ENCODE data around the gene PTHLH. TPM values are rescaled to one million over a fixed set of nuclear protein-coding genes. Genes with fewer than 3 reads are reported as not detected.

PTHLH gene
- total RNA-seq, 1 donor from 2014 or later = 1.3 TPM

DNA sequence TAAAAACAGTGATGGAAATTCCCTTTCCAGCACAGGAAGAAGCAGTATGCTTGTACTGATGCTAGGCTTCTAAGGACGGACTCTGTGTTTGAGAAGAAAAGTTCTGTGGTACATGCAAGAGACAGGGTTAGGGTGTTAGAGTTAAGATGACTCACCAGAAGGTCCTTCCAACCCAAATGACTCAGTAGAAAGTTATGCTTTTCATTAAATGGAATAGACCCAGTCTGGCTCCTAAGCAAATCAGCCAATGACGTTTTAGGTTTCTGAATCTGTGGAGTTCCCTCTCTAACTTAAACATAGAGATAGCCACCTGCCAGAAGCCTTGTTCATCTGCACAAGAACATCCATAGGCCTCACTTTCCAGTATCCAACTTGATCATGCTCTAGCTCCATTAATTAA is 5.7 kb downstream of the PTHLH start:
- TF ChIP-seq, protein P1, sequence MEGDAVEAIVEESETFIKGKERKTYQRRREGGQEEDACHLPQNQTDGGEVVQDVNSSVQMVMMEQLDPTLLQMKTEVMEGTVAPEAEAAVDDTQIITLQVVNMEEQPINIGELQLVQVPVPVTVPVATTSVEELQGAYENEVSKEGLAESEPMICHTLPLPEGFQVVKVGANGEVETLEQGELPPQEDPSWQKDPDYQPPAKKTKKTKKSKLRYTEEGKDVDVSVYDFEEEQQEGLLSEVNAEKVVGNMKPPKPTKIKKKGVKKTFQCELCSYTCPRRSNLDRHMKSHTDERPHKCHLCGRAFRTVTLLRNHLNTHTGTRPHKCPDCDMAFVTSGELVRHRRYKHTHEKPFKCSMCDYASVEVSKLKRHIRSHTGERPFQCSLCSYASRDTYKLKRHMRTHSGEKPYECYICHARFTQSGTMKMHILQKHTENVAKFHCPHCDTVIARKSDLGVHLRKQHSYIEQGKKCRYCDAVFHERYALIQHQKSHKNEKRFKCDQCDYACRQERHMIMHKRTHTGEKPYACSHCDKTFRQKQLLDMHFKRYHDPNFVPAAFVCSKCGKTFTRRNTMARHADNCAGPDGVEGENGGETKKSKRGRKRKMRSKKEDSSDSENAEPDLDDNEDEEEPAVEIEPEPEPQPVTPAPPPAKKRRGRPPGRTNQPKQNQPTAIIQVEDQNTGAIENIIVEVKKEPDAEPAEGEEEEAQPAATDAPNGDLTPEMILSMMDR (IDR thresholded peaks at IDR 0.05; ENCODE audit: unreplicated experiment) = no peak
- H3K4me3 Mint-ChIP-seq (ENCODE audit: low read depth) = no peak overlapping the region
- H3K27ac Mint-ChIP-seq = no peak overlapping the region
- H3K9me3 Mint-ChIP-seq (ENCODE audit: low read depth) = no peaks in the 10 kb centered on the region
- no peak for DNase-seq (ENCODE audit: low spot score, unreplicated experiment)
- peaks cover 84% of the 10 kb centered on the region for H3K27me3 Mint-ChIP-seq
- no peaks in the 10 kb centered on the region for H3K36me3 Mint-ChIP-seq (ENCODE audit: insufficient read depth)
- peaks cover 19% of the 10 kb centered on the region for H3K4me1 Mint-ChIP-seq (ENCODE audit: low read depth)

DNA sequence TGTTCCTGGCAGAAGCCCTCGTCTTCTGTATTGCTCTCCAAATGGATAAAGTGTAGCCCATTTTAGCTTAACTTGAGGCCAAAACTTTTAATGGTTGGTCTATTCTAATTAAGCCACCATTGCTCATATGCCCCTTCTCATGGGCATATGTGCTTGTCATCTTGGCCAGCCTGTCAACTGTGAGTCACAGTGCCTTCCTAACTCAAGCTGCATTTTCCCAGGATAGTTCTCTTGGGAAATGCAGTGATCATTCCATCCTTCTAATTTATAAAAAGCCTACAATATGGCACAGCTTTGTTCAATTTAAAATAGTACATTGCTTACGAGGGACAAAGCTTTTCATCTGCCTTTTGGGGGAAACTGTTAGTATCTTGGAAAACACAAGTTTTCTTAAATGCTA is 6.6 kb downstream of the PTHLH start:
- TF ChIP-seq, protein P1 (IDR thresholded peaks at IDR 0.05; ENCODE audit: unreplicated experiment) = no peak
- no peak for DNase-seq (ENCODE audit: low spot score, unreplicated experiment)
- Mint-ChIP-seq H3K9me3 (ENCODE audit: low read depth) (no peaks in the 10 kb centered on the region), H3K4me3 (ENCODE audit: low read depth) (no peak overlapping the region), H3K27ac (no peak overlapping the region), H3K4me1 (ENCODE audit: low read depth) (peaks cover 15% of the 10 kb centered on the region), H3K27me3 (peaks cover 75% of the 10 kb centered on the region), H3K36me3 (ENCODE audit: insufficient read depth) (no peaks in the 10 kb centered on the region)

DNA sequence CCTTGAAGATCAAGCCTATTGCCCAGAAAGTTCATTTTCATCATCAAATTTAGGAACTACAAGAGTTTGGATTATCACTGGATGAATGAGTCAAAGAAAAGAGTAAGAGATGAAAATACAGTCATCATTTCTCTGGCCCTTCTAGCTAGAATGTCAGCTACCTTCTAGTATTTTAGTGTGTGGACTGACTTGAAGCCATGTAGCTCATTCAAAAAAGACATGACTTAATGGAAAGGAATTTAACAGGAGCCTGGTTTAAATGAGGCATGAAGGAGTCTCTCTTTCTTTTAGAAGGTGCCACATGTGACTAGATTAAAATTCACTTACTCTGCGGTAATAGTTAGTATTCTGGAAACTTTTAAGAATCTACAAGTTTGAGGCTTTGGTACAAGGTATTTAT is 7.1 kb downstream of the PTHLH start:
- H3K4me1 Mint-ChIP-seq (ENCODE audit: low read depth) = peaks cover 12% of the 10 kb centered on the region
- DNase-seq (ENCODE audit: low spot score, unreplicated experiment) = no peak
- no peak overlapping the region for H3K27ac Mint-ChIP-seq
- peaks cover 71% of the 10 kb centered on the region for H3K27me3 Mint-ChIP-seq
- H3K36me3 Mint-ChIP-seq (ENCODE audit: insufficient read depth) = no peaks in the 10 kb centered on the region
- H3K9me3 Mint-ChIP-seq (ENCODE audit: low read depth) = no peaks in the 10 kb centered on the region
- TF ChIP-seq, protein P1 (IDR thresholded peaks at IDR 0.05; ENCODE audit: unreplicated experiment) = no peak
- no peak overlapping the region for H3K4me3 Mint-ChIP-seq (ENCODE audit: low read depth)

DNA sequence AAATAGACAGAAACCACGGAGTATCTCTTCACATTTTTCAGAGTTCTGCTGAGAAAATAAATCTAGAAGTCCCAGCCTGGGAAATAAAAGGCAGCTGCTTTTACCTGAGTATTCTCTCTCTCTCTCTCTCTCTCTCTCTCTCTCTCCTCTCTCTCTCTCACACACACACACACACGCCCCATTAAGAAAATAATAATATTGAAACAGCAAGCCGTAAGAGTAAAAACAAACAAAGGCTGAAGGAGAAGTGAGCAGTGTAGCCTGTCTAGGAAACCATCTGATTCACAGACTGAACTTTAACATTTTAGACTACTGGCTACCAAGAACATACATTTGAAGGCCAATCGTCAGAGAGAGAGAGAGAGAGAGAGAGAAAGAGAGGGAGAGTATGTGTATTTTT is 8.4 kb downstream of the PTHLH start:
- DNase-seq (ENCODE audit: low spot score, unreplicated experiment) = no peak
- TF ChIP-seq, protein P1 (IDR thresholded peaks at IDR 0.05; ENCODE audit: unreplicated experiment) = no peak
- Mint-ChIP-seq H3K36me3 (ENCODE audit: insufficient read depth) (no peaks in the 10 kb centered on the region), H3K9me3 (ENCODE audit: low read depth) (no peaks in the 10 kb centered on the region), H3K27me3 (peaks cover 61% of the 10 kb centered on the region), H3K27ac (no peak overlapping the region), H3K4me1 (ENCODE audit: low read depth) (peaks cover 6% of the 10 kb centered on the region), H3K4me3 (ENCODE audit: low read depth) (no peak overlapping the region)

DNA sequence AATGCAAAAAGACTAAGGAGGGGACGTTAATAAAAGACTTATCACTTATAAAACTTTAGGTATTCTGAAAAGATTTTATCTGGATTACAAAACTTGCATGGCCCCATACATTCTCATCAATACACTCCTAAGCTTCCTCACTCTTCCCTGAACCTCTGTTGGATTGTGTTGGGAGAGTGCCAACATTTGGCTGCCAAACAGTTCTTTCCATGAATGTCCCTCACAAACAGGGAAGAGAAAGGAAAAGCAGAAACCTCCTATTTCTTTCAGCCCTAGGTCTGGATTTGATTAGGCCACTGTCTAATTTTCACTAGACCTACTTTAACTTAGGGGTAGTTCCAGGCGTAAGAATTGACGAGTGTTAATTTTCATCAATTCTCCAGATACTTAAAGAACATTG is 11.7 kb downstream of the PTHLH start:
- DNase-seq (ENCODE audit: low spot score, unreplicated experiment) = no peak
- H3K27ac Mint-ChIP-seq = no peak overlapping the region
- no peaks in the 10 kb centered on the region for H3K9me3 Mint-ChIP-seq (ENCODE audit: low read depth)
- peaks cover 28% of the 10 kb centered on the region for H3K27me3 Mint-ChIP-seq
- TF ChIP-seq, protein P1 (IDR thresholded peaks at IDR 0.05; ENCODE audit: unreplicated experiment) = no peak
- no peaks in the 10 kb centered on the region for H3K36me3 Mint-ChIP-seq (ENCODE audit: insufficient read depth)
- H3K4me3 Mint-ChIP-seq (ENCODE audit: low read depth) = no peak overlapping the region
- peaks cover 4% of the 10 kb centered on the region for H3K4me1 Mint-ChIP-seq (ENCODE audit: low read depth)
